Left lung (tissue), 10 donors: ENCODE results near the gene MRPL11. TPM values are rescaled to one million over a fixed set of nuclear protein-coding genes. Genes with fewer than 3 reads are reported as not detected.

Source experiments
- ATAC-seq: fragments of 200-7000 bp; cut with Tn5 transposase; one replicate; pipeline ENCODE4 v1.9.1; 2020; ENCODE audit warnings: moderate library complexity
- DNase-seq, 4 donors: peaks; one replicate each; pipeline ENCODE4 v3.0.0-alpha.2; 2013 to 2020
- H3K27ac ChIP-seq, 2 donors: fragments of 200-600 bp; sonication (generic) in 1 of 2; one replicate each; pipeline versions ENCODE4 v1.5.0 to v1.8.0; 2020 to 2021
- H3K27me3 ChIP-seq, 2 donors: fragments of 200-600 bp; sonication (generic) in 1 of 2; one replicate each; pipeline versions ENCODE4 v1.5.0 to v1.8.0; 2020 to 2021
- H3K36me3 ChIP-seq, 2 donors: fragments of 200-600 bp; sonication (generic) in 1 of 2; one replicate each; pipeline versions ENCODE4 v1.5.0 to v1.8.0; 2020 to 2021
- H3K4me1 ChIP-seq, 2 donors: fragments of 200-600 bp; one replicate each; pipeline ENCODE4 v1.8.0; 2021
- H3K4me3 ChIP-seq, 2 donors: fragments of 200-600 bp; sonication (generic) in 1 of 2; one replicate each; pipeline versions ENCODE4 v1.5.0 to v1.8.0; 2020 to 2021; ENCODE audit warnings: mild to moderate bottlenecking in 1 of 2
- H3K9me3 ChIP-seq, 2 donors: fragments of 200-600 bp; sonication (generic) in 1 of 2; one replicate each; pipeline versions ENCODE4 v1.5.0 to v1.8.0; 2020 to 2021
- intact Hi-C, 2 donors: fragments of 100-400 bp; cut with DNase I; formaldehyde crosslinking; loops; one replicate each; pipeline versions ENCODE4 v1.11.2 to v1.14.2; 2022
- polyA plus RNA-seq, 6 donors: library from polyadenylated mRNA; unstranded; fragments of 120-200 nt; gene quantifications; one replicate each; pipeline ENCODE4 v1.2.1, GENCODE V29; 2013; ENCODE audit not compliant: insufficient read length in 6 of 6
- total RNA-seq, 2 donors: library from RNA; stranded (reverse); fragmentation: NEBNext Ultra II Directional; extraction: Animal tissue kit (Norgen Biotek cat#: 25700); gene quantifications; one replicate each; pipeline ENCODE4 v1.2.1, GENCODE V29; 2021
- TF ChIP-seq, protein P1 (sequence below), 2 donors: fragments of 200-600 bp; sonication (generic) in 1 of 2; IDR thresholded peaks; one replicate each; pipeline versions ENCODE4 v1.5.0 to v1.8.0; 2021; ENCODE audit warnings: antibody characterized with exemption in 2 of 2
- donor health status: DM: no; HTN: yes; CAD: no.
- donor health status: DM: no; HTN: no; CAD: no.

Gene MRPL11
- total and polyA plus RNA-seq, 8 donors = 29.6 to 73.5 (median 60.3) TPM

DNA sequence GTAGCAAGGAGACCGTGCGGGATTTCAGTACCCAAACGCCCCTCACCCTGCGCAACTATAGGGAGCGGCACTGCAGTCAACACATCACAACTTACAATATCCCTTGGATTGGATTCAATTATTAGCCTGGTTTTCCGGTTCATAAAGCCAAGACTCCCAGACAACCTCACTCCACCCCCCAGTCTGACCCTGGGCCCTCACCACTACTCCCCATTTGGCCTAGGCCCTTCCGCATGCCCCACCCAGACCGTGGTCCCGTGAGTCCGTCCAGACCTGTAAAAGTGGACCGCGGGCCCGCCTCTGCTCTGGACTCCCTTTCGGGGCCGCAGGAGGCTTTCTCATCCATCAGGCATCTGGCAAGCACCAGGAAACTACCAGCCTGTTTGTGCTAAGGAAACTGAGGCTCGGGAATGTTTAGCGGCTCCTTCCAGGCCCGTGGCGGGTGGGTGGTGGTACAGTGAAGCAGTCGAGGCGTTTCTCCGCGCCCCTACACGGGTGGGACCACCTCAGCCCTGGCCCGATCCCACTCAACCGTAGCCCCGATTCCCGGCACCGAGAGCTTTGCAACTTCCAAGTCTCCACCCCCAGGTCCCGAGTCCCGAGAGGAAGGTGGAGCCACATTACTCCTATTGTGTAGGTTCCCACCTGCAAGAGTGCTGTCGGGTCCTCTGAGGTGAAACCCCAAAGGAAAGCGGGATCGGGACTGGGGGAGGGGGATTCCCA lies 40.9 kb upstream of the MRPL11 start:
- Histone ChIP-seq H3K4me3 (peak overlapping the region; percentile 53 to 72), H3K9me3 (no peaks in the 10 kb centered on the region), H3K27ac (peak overlapping the region; percentile 81 to 84), H3K36me3 (peaks cover 0 to 39% of the 10 kb centered on the region in 2 donors), H3K4me1 (peaks cover 5 to 34% of the 10 kb centered on the region in 2 donors), H3K27me3 (no peaks in the 10 kb centered on the region)
- DNase-seq (peak; percentile 18 to 84 (median 34)), ATAC-seq (peak; percentile 61)
- TF ChIP-seq, protein P1, sequence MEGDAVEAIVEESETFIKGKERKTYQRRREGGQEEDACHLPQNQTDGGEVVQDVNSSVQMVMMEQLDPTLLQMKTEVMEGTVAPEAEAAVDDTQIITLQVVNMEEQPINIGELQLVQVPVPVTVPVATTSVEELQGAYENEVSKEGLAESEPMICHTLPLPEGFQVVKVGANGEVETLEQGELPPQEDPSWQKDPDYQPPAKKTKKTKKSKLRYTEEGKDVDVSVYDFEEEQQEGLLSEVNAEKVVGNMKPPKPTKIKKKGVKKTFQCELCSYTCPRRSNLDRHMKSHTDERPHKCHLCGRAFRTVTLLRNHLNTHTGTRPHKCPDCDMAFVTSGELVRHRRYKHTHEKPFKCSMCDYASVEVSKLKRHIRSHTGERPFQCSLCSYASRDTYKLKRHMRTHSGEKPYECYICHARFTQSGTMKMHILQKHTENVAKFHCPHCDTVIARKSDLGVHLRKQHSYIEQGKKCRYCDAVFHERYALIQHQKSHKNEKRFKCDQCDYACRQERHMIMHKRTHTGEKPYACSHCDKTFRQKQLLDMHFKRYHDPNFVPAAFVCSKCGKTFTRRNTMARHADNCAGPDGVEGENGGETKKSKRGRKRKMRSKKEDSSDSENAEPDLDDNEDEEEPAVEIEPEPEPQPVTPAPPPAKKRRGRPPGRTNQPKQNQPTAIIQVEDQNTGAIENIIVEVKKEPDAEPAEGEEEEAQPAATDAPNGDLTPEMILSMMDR (IDR thresholded peaks at IDR 0.05) = no peak
- intact Hi-C loops = no loop called here

DNA sequence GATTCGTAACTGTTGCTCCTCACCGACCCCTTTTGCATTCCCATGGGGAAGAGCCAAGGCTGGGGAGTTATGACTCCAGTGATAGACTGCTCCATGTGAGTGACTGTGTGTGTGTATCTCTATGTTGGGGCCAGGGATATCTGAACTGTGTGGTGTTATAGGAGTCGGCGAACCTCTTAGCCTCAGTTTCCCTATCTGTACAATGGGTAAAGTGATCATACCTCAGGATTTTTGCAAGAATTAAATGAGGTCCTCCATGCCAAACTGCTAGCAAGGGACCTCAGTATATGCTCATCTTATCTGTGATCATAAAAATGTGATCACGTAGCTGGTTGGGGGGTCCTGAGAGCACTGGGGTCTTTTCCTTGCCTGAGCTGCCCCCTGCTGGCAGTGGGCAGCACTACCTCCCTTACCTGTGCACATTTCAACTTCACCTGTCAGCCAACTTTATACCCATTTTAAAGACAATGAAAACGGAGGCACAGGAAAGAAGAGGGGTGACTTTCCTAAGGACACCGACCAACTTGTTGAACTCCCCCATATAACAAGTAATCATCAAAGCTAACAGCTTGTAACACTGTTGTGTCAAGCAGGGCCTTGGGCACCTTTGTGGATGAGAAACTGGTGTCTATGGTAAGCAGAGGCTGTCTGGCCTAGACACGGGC lies 40.2 kb upstream of the MRPL11 start:
- Histone ChIP-seq H3K36me3 (peaks cover 0 to 39% of the 10 kb centered on the region in 2 donors), H3K9me3 (no peaks in the 10 kb centered on the region), H3K27me3 (no peaks in the 10 kb centered on the region), H3K4me3 (peak overlapping the region; percentile 53 to 72), H3K27ac (peak overlapping the region; percentile 81 to 84), H3K4me1 (peaks cover 5 to 34% of the 10 kb centered on the region in 2 donors)
- DNase-seq = peak in 1 of 4 donors; percentile 19
- no peak for ATAC-seq
- TF ChIP-seq, protein P1 (IDR thresholded peaks at IDR 0.05) = peak; percentile 66 to 77
- intact Hi-C loops = no loop called here

DNA sequence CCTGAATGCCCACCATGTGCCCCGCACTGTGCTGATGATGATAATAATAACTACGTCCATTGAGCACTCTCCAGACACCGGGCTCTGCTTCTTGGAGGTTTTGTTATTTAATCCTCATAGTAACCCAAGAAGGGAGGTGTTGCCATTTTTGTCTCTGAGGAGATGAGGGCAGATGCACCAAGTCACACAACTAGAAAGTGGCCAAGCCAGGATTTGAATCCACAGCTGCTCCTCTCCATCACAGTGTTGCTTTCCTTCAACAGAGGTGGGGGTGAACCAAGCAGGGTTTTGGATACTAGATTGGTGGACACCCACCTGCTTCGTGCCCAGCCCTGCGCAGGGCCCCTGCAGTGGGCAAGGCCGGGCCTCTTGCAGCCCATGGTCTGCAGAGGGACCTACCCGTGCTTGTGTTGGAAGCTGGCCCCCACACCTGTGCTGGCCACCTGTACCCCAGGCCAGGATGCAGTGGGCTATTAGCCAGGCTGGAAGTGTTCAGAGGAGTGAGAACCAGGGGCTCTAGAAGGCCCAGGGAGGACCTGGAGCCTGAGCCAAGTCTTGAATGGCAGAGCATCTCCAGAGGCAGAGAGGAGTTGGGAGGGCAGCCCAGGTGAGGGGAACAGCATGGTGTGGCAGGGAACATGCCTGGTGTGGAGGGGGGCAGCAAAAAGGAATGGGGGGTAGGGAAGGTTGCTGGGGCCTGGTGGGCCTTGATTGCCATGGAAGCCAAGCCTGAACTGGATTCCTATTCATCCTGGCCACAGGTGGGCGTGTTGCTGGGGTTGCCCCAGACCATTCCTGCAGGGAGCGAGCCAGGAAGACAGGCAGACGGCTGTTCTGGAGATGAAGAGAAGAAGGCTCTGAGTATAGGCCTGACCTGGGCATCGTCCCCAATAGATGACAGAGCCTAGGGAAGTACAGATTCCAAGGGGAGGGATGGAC lies 38.9 kb upstream of the MRPL11 start:
- Histone ChIP-seq H3K4me1 (peaks cover 5 to 34% of the 10 kb centered on the region in 2 donors), H3K4me3 (no peak overlapping the region), H3K27me3 (no peaks in the 10 kb centered on the region), H3K9me3 (no peaks in the 10 kb centered on the region), H3K27ac (no peak overlapping the region), H3K36me3 (peaks cover 0 to 39% of the 10 kb centered on the region in 2 donors)
- TF ChIP-seq, protein P1 (IDR thresholded peaks at IDR 0.05) = no peak
- intact Hi-C loops = no loop called here
- ATAC-seq = no peak
- no peak for DNase-seq

DNA sequence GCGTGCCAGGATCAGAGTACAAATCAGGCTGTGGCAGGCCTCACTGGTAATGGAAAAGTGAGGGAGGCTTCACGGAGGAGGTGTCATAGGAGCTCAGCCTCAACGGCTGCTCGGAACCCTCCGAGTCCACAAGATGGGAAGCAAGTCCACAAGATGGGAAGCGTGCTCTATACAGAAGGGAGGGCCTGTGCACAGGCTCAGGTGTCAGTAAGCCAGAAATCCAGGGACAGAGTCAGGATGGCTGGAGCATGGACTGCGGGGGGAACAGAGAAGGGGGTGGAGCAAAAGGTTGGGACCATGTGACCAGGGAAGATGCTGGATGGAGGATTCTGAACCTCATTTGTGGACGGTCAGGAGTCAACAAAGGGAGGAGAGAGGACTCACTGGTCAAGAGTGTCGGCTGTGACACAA lies 38.2 kb upstream of the MRPL11 start:
- Histone ChIP-seq H3K36me3 (peaks cover 0 to 44% of the 10 kb centered on the region in 2 donors), H3K4me3 (no peak overlapping the region), H3K9me3 (no peaks in the 10 kb centered on the region), H3K27me3 (no peaks in the 10 kb centered on the region), H3K27ac (no peak overlapping the region), H3K4me1 (peaks cover 5 to 28% of the 10 kb centered on the region in 2 donors)
- TF ChIP-seq, protein P1 (IDR thresholded peaks at IDR 0.05) = no peak
- DNase-seq (no peak), ATAC-seq (no peak)
- intact Hi-C loops = no loop called here
